OCI-M1 (cell line): ENCODE results near the gene ESPNL.
A peak's percentile ranks its signal among the peaks of the same experiment; 100 is the strongest.

ENCODE experiments used
- DNase-seq: peaks from one replicate; lab custom pipeline; 2025; lab: John Stamatoyannopoulos, UW

ESPNL gene

DNA sequence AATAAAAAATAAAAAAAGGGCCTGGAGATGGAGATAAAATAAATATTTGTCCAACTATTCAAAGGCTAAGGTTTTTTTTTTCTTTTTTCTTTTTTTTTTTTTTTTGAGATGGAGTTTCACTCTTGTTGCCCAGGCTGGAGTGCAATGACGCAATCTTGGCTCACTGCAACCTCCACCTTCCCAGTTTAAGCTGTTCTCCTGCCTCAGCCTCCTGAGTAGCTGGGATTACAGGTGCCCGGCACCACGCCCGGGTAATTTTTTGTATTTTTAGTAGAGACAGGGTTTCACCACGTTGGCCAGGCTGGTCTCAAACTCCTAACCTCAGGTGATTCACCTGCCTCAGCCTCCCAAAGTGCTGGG lies 70.9 kb downstream of the ESPNL start:
- DNase-seq: peak; percentile 13

DNA sequence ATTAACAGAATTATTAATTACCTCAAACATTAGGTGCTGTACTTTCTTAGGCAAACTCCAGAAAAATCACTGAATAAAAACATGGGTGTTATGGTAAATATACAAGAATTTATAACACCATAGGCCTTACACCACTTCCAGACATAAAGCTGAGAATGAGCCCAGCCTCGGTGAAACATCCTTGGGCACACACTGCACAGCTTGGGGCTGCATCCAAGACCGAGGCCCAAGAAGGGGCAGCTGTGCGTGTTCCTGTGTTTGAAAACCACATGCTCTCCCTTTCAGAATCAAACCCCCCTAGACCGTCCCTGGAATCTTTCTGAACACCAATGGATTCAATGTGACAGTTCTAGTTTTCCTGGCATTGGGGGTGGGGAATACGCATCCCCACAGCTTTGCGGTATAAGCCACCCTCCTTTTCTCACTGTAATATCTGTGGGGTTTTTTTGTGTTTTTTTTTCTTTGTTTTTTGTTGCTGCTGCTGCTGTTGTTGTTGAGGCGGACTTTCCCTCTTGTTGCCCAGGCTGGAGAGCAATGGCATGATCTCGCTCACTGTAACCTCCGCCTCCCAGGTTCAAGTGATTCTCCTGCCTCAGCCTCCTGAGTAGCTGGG lies 71.5 kb downstream of the ESPNL start:
- DNase-seq: no peak

DNA sequence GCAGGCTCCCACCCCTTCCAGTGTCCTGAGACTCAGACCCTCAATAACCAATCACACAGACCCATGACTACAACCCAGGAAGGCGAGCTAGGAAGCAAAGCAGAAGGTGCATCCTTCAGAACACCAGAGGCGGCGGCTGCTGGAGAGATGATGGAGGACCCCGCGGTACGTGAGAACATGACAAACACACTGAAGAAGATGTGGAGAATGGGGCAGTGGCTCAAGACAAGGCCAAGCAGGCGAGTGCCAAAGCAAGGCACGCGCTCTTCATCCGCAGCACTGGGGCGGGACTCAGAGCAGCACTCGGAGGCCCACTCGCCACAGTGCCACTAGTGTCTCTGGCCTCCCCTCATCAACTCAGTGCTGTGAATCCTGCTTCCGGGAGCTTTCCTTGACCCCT lies 72.3 kb downstream of the ESPNL start:
- DNase-seq: no peak

DNA sequence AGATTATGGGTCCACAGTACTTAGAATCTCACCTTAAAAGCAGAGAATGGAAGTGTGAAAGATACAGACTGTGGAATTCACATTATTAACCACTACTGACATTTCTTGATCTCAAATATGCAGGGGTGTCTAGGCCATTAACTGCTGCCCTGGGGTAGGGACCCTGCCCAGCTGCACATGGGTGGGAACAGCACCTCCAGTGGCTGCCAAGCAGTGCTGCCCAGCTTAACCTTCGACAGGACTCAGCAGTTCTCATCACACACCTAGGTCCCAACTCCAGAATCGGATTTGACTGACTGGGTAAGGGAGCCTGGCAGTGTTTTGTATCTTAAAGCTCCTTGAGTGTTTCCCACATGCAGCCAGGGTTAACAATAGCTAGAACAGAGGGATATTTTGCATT lies 73.6 kb downstream of the ESPNL start:
- DNase-seq: no peak

DNA sequence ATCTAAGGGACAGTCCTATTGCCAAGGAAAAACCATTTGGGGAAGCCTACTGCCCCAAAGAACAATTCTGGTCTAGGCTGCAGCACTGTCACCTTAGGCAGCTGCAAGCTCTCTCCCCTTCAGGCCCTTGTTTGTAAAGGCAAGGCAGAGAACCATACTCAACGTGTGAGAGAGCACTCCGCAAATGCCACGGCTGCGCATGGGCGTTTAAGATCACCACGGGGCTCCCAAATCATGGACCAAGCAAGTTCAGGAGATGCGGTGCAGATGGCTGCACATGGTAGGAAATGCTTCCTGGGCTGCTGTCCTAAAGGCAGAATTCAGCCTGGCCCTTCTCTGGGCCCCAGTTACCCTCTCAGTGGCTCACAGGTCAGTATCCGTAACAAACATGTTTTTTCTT lies 74.2 kb downstream of the ESPNL start:
- no peak for DNase-seq

GRCh38 chr2:238174701-238175100 lies 74.6 kb downstream of the ESPNL start:
- no peak for DNase-seq

DNA sequence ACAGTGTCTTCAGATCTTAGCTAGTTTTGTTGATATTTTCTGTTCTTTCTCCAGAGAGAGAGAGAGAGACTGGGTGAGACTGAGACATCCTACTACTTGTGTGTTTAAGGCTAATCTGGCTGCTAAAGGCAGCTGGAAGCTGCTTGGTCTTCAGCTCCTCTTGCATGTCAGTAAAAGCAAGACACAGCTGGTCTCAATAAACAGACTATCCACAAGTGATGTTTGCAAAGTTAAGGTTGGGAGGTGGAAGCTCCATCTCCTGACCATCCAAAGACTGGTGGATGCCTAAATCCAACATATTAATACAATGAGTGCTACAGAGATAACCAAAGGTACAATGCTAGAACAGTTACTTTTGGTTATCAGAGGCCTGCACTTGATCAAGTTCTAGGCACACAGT lies 76.5 kb downstream of the ESPNL start:
- DNase-seq: no peak

DNA sequence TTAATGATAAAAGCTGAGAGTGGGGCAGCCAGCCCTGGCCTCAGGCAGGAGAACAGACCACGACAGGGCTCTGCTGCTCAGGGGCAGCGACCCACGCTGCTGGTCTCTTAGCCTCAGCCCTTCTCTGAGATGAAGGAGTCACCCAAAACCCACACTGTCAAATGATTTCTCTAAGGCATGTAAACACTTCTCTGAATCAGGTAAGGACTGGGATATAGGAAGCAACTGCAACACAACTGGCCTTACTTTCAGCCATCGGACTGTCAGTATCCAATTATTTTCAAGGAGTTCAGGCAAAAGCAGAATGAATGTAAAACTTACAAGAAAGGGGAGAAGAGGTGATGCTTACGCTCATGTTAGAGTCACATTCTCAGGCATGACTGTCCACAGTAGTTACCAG lies 80.4 kb downstream of the ESPNL start:
- DNase-seq: no peak

DNA sequence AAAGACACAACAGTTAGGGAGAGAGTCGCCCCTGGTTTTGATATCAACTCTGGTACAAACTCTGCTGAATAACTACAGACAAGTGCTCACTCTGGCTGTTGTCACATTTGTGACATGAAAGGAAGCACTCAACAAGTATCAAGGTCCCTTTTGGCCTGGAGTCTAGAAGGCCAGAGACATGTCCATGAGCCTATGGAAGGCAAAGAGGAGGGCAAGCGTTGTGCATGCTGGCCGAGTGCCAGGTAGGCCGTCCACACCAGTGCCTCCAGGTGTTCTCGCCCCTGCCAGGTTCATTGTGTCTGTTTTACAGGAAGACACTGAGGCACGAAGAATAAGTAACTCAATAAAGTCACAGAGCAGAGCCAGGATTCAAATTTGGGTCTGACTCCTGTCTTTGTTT lies 82.2 kb downstream of the ESPNL start:
- no peak for DNase-seq
